D721Med (cell line): ENCODE data around the gene RRAS.

Experiments
- DNase-seq: peaks from one replicate; pipeline ENCODE4 v3.0.0; 2011; ENCODE audit warnings: low spot score; ENCODE audit not compliant: insufficient read length
- FAIRE-seq: peaks from 2 replicates; lab custom pipeline; 2011; peaks lifted over from hg19 to GRCh38; lab: Jason Lieb, UNC
- CTCF ChIP-seq: IDR thresholded peaks from 2 replicates; pipeline ENCODE4 v1.5.1; 2012; ENCODE audit warnings: mild to moderate bottlenecking, control low read depth; ENCODE audit not compliant: insufficient read depth; ENCODE audit errors: missing control alignments

RRAS gene

GRCh38 chr19:49657493-49658138 is 17.7 kb upstream of the RRAS start:
- DNase-seq (no peak), FAIRE-seq (no peak)
- no peak for TF ChIP-seq CTCF

GRCh38 chr19:49656456-49657109 is 16.6 kb upstream of the RRAS start:
- DNase-seq = no peak
- FAIRE-seq = no peak
- no peak for TF ChIP-seq CTCF

GRCh38 chr19:49655570-49656455 is 15.9 kb upstream of the RRAS start:
- no peak for FAIRE-seq
- no peak for DNase-seq
- TF ChIP-seq CTCF = no peak

GRCh38 chr19:49654581-49654980 is 14.6 kb upstream of the RRAS start:
- no peak for TF ChIP-seq CTCF
- no peak for FAIRE-seq
- no peak for DNase-seq

GRCh38 chr19:49653466-49653806 is 13.5 kb upstream of the RRAS start:
- DNase-seq = no peak
- TF ChIP-seq CTCF = no peak
- no peak for FAIRE-seq

GRCh38 chr19:49652551-49653465 is 12.9 kb upstream of the RRAS start:
- TF ChIP-seq CTCF = no peak
- DNase-seq (no peak), FAIRE-seq (no peak)
